ENCODE measurements around the gene CHD1L.

- TF ChIP-seq YY1 (IDR thresholded peaks at IDR 0.05; ENCODE audit: low read depth) (no peak), RAD21 (IDR thresholded peaks at IDR 0.05; ENCODE audit: low read depth) (no peak), TAF1 (IDR thresholded peaks at IDR 0.05; ENCODE audit: low read depth) (no peak), MAX (IDR thresholded peaks at IDR 0.05) (no peak), CEBPB (IDR thresholded peaks at IDR 0.05) (no peak)
Measured at GRCh38 chr1:147336291-147336690, 93.8 kb downstream of the CHD1L start.

Measured in Ishikawa (cell line).